ENCODE results near the gene SVIL. TPM values are rescaled to one million over a fixed set of nuclear protein-coding genes. Genes with fewer than 3 reads are reported as not detected.
"Not testable (repeated sequence)": the region's sequence is repeated elsewhere in the genome, so short reads cannot be mapped to it uniquely, and the experiment has no call there.

SVIL gene
- total RNA-seq, 2 donors from 2014 or later, result 6.8 to 18.8 TPM

GRCh38 chr10:29499993-29500537 lies 134.7 kb downstream of the SVIL start:
- H3K27ac Mint-ChIP-seq, result no peak overlapping the region
- DNase-seq (ENCODE audit: low spot score) (no peak), ATAC-seq (no peak)
- no peaks in the 10 kb centered on the region for H3K27me3 Mint-ChIP-seq
- no peak overlapping the region for H3K4me3 Mint-ChIP-seq
- H3K4me1 Mint-ChIP-seq (ENCODE audit: low read depth in 2 of 2), result peaks cover 0 to 5% of the 10 kb centered on the region in 2 donors
- no peaks in the 10 kb centered on the region for H3K9me3 Mint-ChIP-seq
- no peaks in the 10 kb centered on the region for H3K36me3 Mint-ChIP-seq

- H3K36me3 Mint-ChIP-seq, result peaks cover 4% of the 10 kb centered on the region
- H3K27ac Mint-ChIP-seq, result no peak overlapping the region
- no peaks in the 10 kb centered on the region for H3K9me3 Mint-ChIP-seq
- peaks cover 0 to 5% of the 10 kb centered on the region in 2 donors for H3K4me1 Mint-ChIP-seq (ENCODE audit: low read depth in 2 of 2)
- peak; percentile 75 for DNase-seq (ENCODE audit: low spot score)
- no peaks in the 10 kb centered on the region for H3K27me3 Mint-ChIP-seq
- peak; percentile 68 to 76 for ATAC-seq
- H3K4me3 Mint-ChIP-seq, result no peak overlapping the region
These were observed 138.2 kb downstream of the SVIL start for GRCh38 chr10:29496341-29497162.

- Mint-ChIP-seq H3K4me3 (no peak overlapping the region), H3K27ac (no peak overlapping the region), H3K4me1 (ENCODE audit: low read depth in 2 of 2) (peaks cover 0 to 5% of the 10 kb centered on the region in 2 donors), H3K36me3 (peaks cover 4% of the 10 kb centered on the region), H3K27me3 (no peaks in the 10 kb centered on the region), H3K9me3 (no peaks in the 10 kb centered on the region)
- ATAC-seq, result no peak
- DNase-seq (ENCODE audit: low spot score), result no peak
These were observed 139.4 kb downstream of the SVIL start for GRCh38 chr10:29495366-29495765.

GRCh38 chr10:29493697-29494096 lies 141.1 kb downstream of the SVIL start:
- peaks cover 4% of the 10 kb centered on the region for H3K36me3 Mint-ChIP-seq
- ATAC-seq, result no peak
- no peak for DNase-seq (ENCODE audit: low spot score)
- no peaks in the 10 kb centered on the region for H3K9me3 Mint-ChIP-seq
- no peak overlapping the region for H3K4me3 Mint-ChIP-seq
- peaks cover 0 to 5% of the 10 kb centered on the region in 2 donors for H3K4me1 Mint-ChIP-seq (ENCODE audit: low read depth in 2 of 2)
- no peaks in the 10 kb centered on the region for H3K27me3 Mint-ChIP-seq
- H3K27ac Mint-ChIP-seq, result no peak overlapping the region

- H3K36me3 Mint-ChIP-seq, result peaks cover 4% of the 10 kb centered on the region
- no peak overlapping the region for H3K4me3 Mint-ChIP-seq
- no peaks in the 10 kb centered on the region for H3K27me3 Mint-ChIP-seq
These were observed 142.0 kb downstream of the SVIL start for GRCh38 chr10:29492774-29493173.

GRCh38 chr10:29491918-29492317 lies 142.9 kb downstream of the SVIL start:
- no peaks in the 10 kb centered on the region for H3K27me3 Mint-ChIP-seq
- peaks cover 0 to 12% of the 10 kb centered on the region in 2 donors for H3K4me1 Mint-ChIP-seq (ENCODE audit: low read depth in 2 of 2)
- H3K27ac Mint-ChIP-seq, result no peak overlapping the region
- no peaks in the 10 kb centered on the region for H3K9me3 Mint-ChIP-seq
- H3K4me3 Mint-ChIP-seq, result no peak overlapping the region
- H3K36me3 Mint-ChIP-seq, result peaks cover 4% of the 10 kb centered on the region
- no peak for ATAC-seq
- no peak for DNase-seq (ENCODE audit: low spot score)

More at GRCh38 chr10:29492774-29493173, 142.0 kb downstream of the SVIL start:
- Mint-ChIP-seq H3K27ac (no peak overlapping the region), H3K9me3 (no peaks in the 10 kb centered on the region), H3K4me1 (ENCODE audit: low read depth in 2 of 2) (peaks cover 0 to 8% of the 10 kb centered on the region in 2 donors)
- ATAC-seq (no peak), DNase-seq (ENCODE audit: low spot score) (no peak)

GRCh38 chr10:29490781-29491280 lies 143.9 kb downstream of the SVIL start:
- not testable (repeated sequence) for H3K36me3 Mint-ChIP-seq

GRCh38 chr10:29488471-29488870 lies 146.3 kb downstream of the SVIL start:
- H3K4me1 Mint-ChIP-seq (ENCODE audit: low read depth in 2 of 2), result peaks cover 4 to 17% of the 10 kb centered on the region in 2 donors
- H3K27ac Mint-ChIP-seq; DNase-seq (ENCODE audit: low spot score); H3K36me3 Mint-ChIP-seq; H3K9me3 Mint-ChIP-seq; H3K27me3 Mint-ChIP-seq; ATAC-seq; H3K4me3 Mint-ChIP-seq: not testable (repeated sequence)

More at GRCh38 chr10:29490781-29491280, 143.9 kb downstream of the SVIL start:
- peaks cover 4 to 12% of the 10 kb centered on the region in 2 donors for H3K4me1 Mint-ChIP-seq (ENCODE audit: low read depth in 2 of 2)
- not testable (repeated sequence) for H3K27ac Mint-ChIP-seq; H3K4me3 Mint-ChIP-seq; H3K27me3 Mint-ChIP-seq; H3K9me3 Mint-ChIP-seq; ATAC-seq; DNase-seq (ENCODE audit: low spot score)

GRCh38 chr10:29487884-29488266 lies 146.9 kb downstream of the SVIL start:
- ATAC-seq, H3K9me3 Mint-ChIP-seq: not testable (repeated sequence)

GRCh38 chr10:29487032-29487883 lies 147.5 kb downstream of the SVIL start:
- not testable (repeated sequence) for H3K9me3 Mint-ChIP-seq; DNase-seq (ENCODE audit: low spot score); H3K27me3 Mint-ChIP-seq; H3K36me3 Mint-ChIP-seq
- H3K4me1 Mint-ChIP-seq (ENCODE audit: low read depth in 2 of 2), result peaks cover 14 to 27% of the 10 kb centered on the region in 2 donors
- peak overlapping the region in 1 of 2 donors; percentile 27 for H3K27ac Mint-ChIP-seq
- H3K4me3 Mint-ChIP-seq, result peak overlapping the region; percentile 32
- peak in 1 of 2 donors; percentile 54 for ATAC-seq

More at GRCh38 chr10:29487884-29488266, 146.9 kb downstream of the SVIL start:
- Mint-ChIP-seq H3K4me1 (ENCODE audit: low read depth in 2 of 2) (peaks cover 8 to 21% of the 10 kb centered on the region in 2 donors), H3K4me3 (peak overlapping the region; percentile 32)
- H3K27ac Mint-ChIP-seq; H3K36me3 Mint-ChIP-seq; DNase-seq (ENCODE audit: low spot score); H3K27me3 Mint-ChIP-seq: not testable (repeated sequence)

GRCh38 chr10:29486433-29486832 lies 148.3 kb downstream of the SVIL start:
- Mint-ChIP-seq H3K4me1 (ENCODE audit: low read depth in 2 of 2) (peaks cover 14 to 28% of the 10 kb centered on the region in 2 donors), H3K27me3 (no peaks in the 10 kb centered on the region), H3K27ac (peak overlapping the region; percentile 14 to 17), H3K36me3 (peaks cover 5% of the 10 kb centered on the region), H3K4me3 (no peak overlapping the region), H3K9me3 (no peaks in the 10 kb centered on the region)
- DNase-seq (ENCODE audit: low spot score) (no peak), ATAC-seq (no peak)

GRCh38 chr10:29484677-29485076 lies 150.1 kb downstream of the SVIL start:
- not testable (repeated sequence) for H3K9me3 Mint-ChIP-seq; H3K27ac Mint-ChIP-seq; DNase-seq (ENCODE audit: low spot score); ATAC-seq; H3K4me3 Mint-ChIP-seq; H3K36me3 Mint-ChIP-seq; H3K27me3 Mint-ChIP-seq
- peaks cover 18 to 31% of the 10 kb centered on the region in 2 donors for H3K4me1 Mint-ChIP-seq (ENCODE audit: low read depth in 2 of 2)

- no peak for DNase-seq (ENCODE audit: low spot score)
- H3K4me1 Mint-ChIP-seq (ENCODE audit: low read depth in 2 of 2), result peaks cover 23 to 32% of the 10 kb centered on the region in 2 donors
- peak overlapping the region; percentile 38 to 78 for H3K27ac Mint-ChIP-seq
- H3K36me3 Mint-ChIP-seq, result peaks cover 5% of the 10 kb centered on the region
- no peaks in the 10 kb centered on the region for H3K27me3 Mint-ChIP-seq
- peak overlapping the region; percentile 67 for H3K4me3 Mint-ChIP-seq
- H3K9me3 Mint-ChIP-seq, result no peaks in the 10 kb centered on the region
- ATAC-seq, result peak; percentile 87 to 88
These were observed 152.0 kb downstream of the SVIL start for GRCh38 chr10:29482591-29483431.

Data from natural killer cell treated with Interleukin-12 subunit alpha and Interleukin-12 subunit beta and Interleukin-15 and Interleukin-18, amount 100 ng/mL, for 72 hours (primary cell).